Measurements from ENCODE around the gene S100A1. TPM values are rescaled to one million over a fixed set of nuclear protein-coding genes. Genes with fewer than 3 reads are reported as not detected.

Gene S100A1
- total and polyA plus RNA-seq, 2 of the 13 experiments (the other 11 are each of a cell fraction or from before 2014, with no cell fraction given), result 120 to 251 TPM

DNA sequence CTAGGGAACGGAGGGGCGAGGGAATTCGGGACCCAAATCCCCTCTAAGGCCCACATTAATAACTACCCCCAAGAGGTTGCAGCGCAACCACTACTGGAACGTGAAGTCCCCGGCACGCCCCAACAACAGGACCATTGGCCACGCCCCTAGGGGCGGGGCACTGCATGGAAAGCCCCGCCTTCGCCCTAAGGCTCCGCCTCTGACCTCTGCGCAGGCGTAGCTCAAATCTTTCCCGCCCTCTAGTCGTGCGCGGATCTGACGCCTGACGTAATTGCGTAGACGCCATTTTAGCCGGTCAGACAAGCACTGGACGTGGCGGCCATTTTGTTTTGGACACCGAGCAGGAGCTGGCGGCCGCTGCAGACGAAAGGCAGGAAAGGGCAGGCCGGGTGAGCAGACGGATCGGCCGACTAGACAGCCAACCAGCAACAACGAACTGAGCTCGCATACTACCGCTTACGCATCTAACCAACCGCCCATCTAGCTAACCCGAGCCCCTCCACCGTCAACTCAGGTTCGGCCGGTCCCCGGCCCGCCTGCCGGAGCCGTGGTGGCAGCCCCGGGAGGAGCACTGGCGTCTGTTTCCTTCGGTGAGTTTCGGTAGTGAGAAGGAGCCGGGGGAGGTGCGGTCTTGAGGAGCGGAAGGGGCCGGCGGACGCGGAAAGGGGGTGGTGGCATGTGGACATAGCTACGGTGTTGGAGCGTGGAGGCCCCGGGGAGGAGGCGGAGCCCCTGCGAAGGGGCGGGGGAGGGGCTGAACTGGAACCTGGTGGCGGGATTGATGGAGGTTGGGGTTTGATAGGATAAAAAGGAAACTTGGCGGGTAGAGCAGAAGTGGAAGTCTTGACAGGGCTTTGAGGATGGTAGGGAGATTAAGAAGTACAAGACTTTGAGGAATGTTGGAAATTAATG, 5.8 kb downstream of the S100A1 start, which contains the start of gene CHTOP (continued):
- TF ChIP-seq, protein P1, sequence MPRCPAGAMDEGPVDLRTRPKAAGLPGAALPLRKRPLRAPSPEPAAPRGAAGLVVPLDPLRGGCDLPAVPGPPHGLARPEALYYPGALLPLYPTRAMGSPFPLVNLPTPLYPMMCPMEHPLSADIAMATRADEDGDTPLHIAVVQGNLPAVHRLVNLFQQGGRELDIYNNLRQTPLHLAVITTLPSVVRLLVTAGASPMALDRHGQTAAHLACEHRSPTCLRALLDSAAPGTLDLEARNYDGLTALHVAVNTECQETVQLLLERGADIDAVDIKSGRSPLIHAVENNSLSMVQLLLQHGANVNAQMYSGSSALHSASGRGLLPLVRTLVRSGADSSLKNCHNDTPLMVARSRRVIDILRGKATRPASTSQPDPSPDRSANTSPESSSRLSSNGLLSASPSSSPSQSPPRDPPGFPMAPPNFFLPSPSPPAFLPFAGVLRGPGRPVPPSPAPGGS (CRISPR knock-in tag; IDR thresholded peaks at IDR 0.05), result peak; percentile 61
- TF ChIP-seq KDM5A (IDR thresholded peaks at IDR 0.05; ENCODE audit: borderline replicate concordance, low read length), result peak; percentile 76; the same call in 1 of the 2 replicates
- 0 out of 2 replicates have a peak, but pooled peaks have one; percentile 58 for TF ChIP-seq PCBP1 (IDR thresholded peaks at IDR 0.05; ENCODE audit: borderline replicate concordance, low read depth, low read length)
- TF ChIP-seq SP4 (CRISPR knock-in tag; IDR thresholded peaks at IDR 0.05), result peak; percentile 97
- no peak for TF ChIP-seq NCOA5 (CRISPR knock-in tag; IDR thresholded peaks at IDR 0.05)
- TF ChIP-seq, protein P2, sequence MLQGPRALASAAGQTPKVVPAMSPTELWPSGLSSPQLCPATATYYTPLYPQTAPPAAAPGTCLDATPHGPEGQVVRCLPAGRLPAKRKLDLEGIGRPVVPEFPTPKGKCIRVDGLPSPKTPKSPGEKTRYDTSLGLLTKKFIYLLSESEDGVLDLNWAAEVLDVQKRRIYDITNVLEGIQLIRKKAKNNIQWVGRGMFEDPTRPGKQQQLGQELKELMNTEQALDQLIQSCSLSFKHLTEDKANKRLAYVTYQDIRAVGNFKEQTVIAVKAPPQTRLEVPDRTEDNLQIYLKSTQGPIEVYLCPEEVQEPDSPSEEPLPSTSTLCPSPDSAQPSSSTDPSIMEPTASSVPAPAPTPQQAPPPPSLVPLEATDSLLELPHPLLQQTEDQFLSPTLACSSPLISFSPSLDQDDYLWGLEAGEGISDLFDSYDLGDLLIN (CRISPR knock-in tag; IDR thresholded peaks at IDR 0.05; ENCODE audit: borderline replicate concordance), result no peak
- TF ChIP-seq RARA (CRISPR knock-in tag; IDR thresholded peaks at IDR 0.05), result no peak
- TF ChIP-seq, protein P3, sequence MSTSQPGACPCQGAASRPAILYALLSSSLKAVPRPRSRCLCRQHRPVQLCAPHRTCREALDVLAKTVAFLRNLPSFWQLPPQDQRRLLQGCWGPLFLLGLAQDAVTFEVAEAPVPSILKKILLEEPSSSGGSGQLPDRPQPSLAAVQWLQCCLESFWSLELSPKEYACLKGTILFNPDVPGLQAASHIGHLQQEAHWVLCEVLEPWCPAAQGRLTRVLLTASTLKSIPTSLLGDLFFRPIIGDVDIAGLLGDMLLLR (CRISPR knock-in tag; IDR thresholded peaks at IDR 0.05), result no peak; the same call in 1 of the 2 replicates
- TF ChIP-seq, protein P4, sequence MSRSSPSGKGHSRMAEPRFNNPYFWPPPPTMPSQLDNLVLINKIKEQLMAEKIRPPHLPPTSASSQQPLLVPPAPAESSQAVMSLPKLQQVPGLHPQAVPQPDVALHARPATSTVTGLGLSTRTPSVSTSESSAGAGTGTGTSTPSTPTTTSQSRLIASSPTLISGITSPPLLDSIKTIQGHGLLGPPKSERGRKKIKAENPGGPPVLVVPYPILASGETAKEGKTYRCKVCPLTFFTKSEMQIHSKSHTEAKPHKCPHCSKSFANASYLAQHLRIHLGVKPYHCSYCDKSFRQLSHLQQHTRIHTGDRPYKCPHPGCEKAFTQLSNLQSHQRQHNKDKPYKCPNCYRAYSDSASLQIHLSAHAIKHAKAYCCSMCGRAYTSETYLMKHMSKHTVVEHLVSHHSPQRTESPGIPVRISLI (CRISPR knock-in tag; IDR thresholded peaks at IDR 0.05; ENCODE audit: borderline replicate concordance), result peak; percentile 32; the same call in 1 of the 2 replicates
- peak; percentile 51; the same call in 1 of the 2 replicates for TF ChIP-seq ZC3H4 (CRISPR knock-in tag; IDR thresholded peaks at IDR 0.05; ENCODE audit: borderline replicate concordance)
- TF ChIP-seq SAP130 (CRISPR knock-in tag; IDR thresholded peaks at IDR 0.05; ENCODE audit: low read depth), result peak; percentile 81
- TF ChIP-seq, protein P5, sequence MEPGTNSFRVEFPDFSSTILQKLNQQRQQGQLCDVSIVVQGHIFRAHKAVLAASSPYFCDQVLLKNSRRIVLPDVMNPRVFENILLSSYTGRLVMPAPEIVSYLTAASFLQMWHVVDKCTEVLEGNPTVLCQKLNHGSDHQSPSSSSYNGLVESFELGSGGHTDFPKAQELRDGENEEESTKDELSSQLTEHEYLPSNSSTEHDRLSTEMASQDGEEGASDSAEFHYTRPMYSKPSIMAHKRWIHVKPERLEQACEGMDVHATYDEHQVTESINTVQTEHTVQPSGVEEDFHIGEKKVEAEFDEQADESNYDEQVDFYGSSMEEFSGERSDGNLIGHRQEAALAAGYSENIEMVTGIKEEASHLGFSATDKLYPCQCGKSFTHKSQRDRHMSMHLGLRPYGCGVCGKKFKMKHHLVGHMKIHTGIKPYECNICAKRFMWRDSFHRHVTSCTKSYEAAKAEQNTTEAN (CRISPR knock-in tag; conservative IDR thresholded peaks at IDR 0.05), result peak; percentile 53; the same call in 1 of the 2 replicates
- peak; percentile 63; the same call in 1 of the 2 replicates for TF ChIP-seq ZNF430 (CRISPR knock-in tag; IDR thresholded peaks at IDR 0.05)
- peak; percentile 88 for TF ChIP-seq POLR2AphosphoS5 (IDR thresholded peaks at IDR 0.05; ENCODE audit: low read depth, low read length)
- no peak for TF ChIP-seq ZNF292 (CRISPR knock-in tag; IDR thresholded peaks at IDR 0.05; ENCODE audit: borderline replicate concordance, low read depth)
- no peak for TF ChIP-seq ZNF562 (CRISPR knock-in tag; IDR thresholded peaks at IDR 0.05; ENCODE audit: borderline replicate concordance)
- no peak for TF ChIP-seq TCF12 (IDR thresholded peaks at IDR 0.05)
- TF ChIP-seq TCF12 (CRISPR knock-in tag; IDR thresholded peaks at IDR 0.05), result peak; percentile 12; the same call in 1 of the 2 replicates
- no peak; the same call in 1 of the 2 replicates for TF ChIP-seq BRCA1 (CRISPR knock-in tag; IDR thresholded peaks at IDR 0.05)
- no peak for TF ChIP-seq ZNF160 (CRISPR knock-in tag; IDR thresholded peaks at IDR 0.05)
- TF ChIP-seq, protein P6, sequence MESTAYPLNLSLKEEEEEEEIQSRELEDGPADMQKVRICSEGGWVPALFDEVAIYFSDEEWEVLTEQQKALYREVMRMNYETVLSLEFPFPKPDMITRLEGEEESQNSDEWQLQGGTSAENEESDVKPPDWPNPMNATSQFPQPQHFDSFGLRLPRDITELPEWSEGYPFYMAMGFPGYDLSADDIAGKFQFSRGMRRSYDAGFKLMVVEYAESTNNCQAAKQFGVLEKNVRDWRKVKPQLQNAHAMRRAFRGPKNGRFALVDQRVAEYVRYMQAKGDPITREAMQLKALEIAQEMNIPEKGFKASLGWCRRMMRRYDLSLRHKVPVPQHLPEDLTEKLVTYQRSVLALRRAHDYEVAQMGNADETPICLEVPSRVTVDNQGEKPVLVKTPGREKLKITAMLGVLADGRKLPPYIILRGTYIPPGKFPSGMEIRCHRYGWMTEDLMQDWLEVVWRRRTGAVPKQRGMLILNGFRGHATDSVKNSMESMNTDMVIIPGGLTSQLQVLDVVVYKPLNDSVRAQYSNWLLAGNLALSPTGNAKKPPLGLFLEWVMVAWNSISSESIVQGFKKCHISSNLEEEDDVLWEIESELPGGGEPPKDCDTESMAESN (CRISPR knock-in tag; conservative IDR thresholded peaks at IDR 0.05), result peak; percentile 92
